Fibroblast of pulmonary artery (primary cell): ENCODE measurements around the gene ZDHHC18.

Source experiments
- DNase-seq: peaks from one replicate; pipeline ENCODE4 v3.0.0-alpha.2; 2010; ENCODE audit warnings: low read depth
- H3K4me3 ChIP-seq: replicated peaks from 2 replicates; pipeline ENCODE4 v1.5.1; 2011; ENCODE audit warnings: low read depth, mild to moderate bottlenecking, control low read depth, low read length, moderate library complexity
- TF ChIP-seq, protein P1 (sequence below): IDR thresholded peaks from 2 replicates; pipeline ENCODE4 v1.5.1; 2011; ENCODE audit warnings: mild to moderate bottlenecking, control low read depth, low read length, inconsistent platforms; ENCODE audit errors: missing control alignments

The ZDHHC18 gene

DNA sequence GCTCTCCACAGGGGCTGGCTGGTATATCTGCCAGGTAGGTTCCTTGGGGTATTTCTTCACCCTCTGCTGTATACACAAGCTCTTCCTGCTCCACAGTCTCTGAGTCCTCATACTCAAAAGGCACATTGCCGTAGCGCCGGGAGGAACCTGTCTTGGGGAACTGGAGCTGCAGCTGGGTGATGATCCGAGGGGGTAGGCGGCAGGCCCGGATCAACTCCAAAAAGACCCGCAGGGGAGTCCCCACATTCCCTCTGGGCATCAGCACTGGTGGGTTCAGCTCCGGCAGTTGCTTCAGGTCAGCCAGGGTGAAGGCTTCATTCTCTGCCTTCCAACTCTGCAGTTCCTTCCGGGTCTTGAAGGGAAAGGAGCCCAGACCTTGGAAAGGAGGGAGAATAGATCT, 70.9 kb downstream of the ZDHHC18 start:
- TF ChIP-seq, protein P1, sequence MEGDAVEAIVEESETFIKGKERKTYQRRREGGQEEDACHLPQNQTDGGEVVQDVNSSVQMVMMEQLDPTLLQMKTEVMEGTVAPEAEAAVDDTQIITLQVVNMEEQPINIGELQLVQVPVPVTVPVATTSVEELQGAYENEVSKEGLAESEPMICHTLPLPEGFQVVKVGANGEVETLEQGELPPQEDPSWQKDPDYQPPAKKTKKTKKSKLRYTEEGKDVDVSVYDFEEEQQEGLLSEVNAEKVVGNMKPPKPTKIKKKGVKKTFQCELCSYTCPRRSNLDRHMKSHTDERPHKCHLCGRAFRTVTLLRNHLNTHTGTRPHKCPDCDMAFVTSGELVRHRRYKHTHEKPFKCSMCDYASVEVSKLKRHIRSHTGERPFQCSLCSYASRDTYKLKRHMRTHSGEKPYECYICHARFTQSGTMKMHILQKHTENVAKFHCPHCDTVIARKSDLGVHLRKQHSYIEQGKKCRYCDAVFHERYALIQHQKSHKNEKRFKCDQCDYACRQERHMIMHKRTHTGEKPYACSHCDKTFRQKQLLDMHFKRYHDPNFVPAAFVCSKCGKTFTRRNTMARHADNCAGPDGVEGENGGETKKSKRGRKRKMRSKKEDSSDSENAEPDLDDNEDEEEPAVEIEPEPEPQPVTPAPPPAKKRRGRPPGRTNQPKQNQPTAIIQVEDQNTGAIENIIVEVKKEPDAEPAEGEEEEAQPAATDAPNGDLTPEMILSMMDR: no peak
- no peak overlapping the region for H3K4me3 ChIP-seq
- DNase-seq: no peak

DNA sequence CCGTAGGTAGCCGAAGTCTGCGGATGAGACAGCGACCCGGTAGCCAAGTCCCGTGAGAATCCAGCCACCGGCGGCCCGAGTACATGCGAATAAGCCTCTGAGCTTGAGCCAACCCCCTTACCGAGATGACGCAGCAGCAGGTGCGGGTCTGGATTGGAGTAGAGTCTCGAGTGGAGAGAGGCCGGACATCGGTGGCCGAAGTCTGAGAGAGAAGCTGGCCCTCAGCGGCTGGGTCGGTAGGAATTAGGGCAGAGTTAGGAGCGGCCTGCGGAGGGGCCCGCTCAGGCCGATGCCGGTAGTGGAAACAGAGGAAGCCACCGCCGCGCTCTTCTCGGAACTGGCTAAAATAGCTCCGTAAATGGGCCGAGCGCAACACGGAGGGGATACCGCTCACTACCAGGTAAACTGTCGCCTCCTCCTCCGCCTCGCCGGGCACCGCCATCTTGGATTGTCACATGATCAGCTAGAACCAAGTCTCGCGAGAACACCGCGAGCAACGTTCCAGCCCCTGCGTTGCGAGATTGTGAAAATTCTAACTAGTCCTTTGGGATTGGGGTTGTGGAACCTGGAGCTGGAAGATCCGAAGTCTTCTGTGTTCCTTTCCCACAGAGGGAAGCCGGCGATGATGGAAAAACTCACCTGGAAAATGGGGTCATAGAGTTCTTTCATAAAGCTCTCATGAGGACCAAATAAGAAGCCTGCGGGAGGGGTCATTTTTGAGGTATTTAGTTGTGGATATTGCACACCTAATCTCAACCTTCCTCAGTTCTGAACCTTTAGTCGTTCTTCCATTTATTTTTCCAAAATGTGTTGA, 73.7 kb downstream of the ZDHHC18 start, which contains the start of gene GPATCH3:
Gene GPATCH3 (minus strand): TSS at position 467 of the 814 bp plus-strand sequence. CDS start 25 bp downstream, at position 442.
- H3K4me3 ChIP-seq: peak within 1 kb of the TSS; percentile 85
- peak; percentile 97 for DNase-seq
- TF ChIP-seq, protein P1: no peak

DNA sequence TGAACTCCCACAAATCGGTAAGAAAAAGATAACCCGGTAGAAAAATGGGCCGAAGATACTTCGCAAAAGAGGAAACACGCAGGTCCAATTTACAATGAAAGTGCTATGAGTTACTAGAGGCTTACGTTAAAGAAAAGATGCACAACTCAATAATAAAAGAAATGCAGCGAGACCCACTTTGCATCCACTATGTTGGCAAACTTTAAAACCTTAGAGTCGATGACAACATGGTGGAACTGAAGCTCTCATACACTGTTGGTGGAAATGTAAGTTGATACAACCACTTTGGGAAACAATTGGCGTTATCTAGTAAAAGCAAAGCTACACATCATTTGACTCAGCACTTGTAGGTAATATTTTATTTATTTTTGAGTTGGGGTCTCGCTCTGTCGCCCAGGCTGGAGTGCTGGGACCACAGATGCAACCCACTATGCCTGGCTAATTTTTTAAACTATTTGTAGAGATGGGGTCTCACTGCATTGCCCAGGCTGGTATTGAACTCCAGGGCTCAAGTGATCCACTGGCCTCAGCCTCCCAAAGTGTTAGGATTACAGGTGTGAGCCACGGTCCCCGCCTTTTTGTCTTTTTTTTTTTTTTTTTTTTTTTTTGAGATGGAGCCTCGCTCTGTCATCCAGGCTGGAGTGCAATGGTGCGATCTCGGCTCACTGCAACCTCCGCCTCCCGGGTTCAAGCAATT, 74.5 kb downstream of the ZDHHC18 start:
- DNase-seq: no peak
- H3K4me3 ChIP-seq: peak overlapping the region; percentile 85
- TF ChIP-seq, protein P1: no peak
